Measurements from ENCODE around the gene CHD5.

CHD5 gene

DNA sequence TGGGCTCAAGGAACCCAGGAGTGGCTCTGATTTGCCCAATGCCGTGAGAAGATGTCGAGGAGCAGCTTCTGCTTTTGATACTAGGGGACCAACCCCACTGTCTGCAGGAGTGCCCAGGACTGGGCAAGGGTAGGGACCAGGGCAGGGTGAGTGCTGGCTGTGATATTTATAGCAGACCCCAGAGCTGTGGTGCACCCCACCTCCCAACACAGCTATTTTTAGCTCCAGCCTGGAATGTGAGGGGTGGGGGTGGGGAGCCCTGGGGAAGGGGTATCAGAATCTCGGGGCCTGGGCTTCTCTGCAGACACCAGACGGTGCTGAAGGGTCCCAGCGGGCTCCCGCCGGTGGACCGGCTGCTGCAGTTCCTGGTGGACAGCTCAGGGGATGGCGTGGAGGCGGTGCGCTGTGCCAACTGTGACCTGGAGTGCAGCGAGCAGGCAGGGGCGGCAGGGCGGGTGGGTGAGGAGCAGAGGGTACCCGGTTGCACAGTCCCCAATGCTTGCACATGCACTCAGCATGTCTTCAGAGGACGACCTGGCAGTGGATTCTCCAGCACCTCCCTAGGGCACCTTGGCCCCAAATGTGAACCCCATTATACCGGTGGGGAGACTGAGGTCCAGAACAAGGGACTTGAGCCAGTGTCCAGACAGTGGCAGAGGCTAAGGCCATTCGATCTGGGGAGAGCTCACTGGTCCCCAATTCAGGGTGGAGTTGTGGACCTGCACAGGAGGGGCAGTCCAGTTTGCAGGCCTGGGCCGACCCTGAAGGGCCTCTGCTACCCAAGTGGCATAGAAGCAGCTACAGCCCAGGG is 27.2 kb upstream of the CHD5 start:
- Histone ChIP-seq H2AFZ (ENCODE audit: low read depth, low read length) (no peak overlapping the region), H3K4ac (ENCODE audit: low read depth in 1 of 2, low read length in 2 of 2) (no peak overlapping the region), H4K8ac (ENCODE audit: low read length) (no peak overlapping the region), H4K91ac (ENCODE audit: low read length) (no peak overlapping the region), H3K4me1 (ENCODE audit: control insufficient read depth, insufficient read depth, low read depth, low read length) (peaks cover 35% of the 10 kb centered on the region), H2BK120ac (ENCODE audit: low read depth, low read length) (no peak overlapping the region), H3K18ac (ENCODE audit: low read depth in 1 of 2, low read length in 2 of 2) (no peak overlapping the region), H3K9me3 (ENCODE audit: control insufficient read depth, low read length) (no peaks in the 10 kb centered on the region), H3K79me1 (replicated peaks; ENCODE audit: low read length, poor library complexity, severe bottlenecking) (no peaks in the 10 kb centered on the region), H2BK15ac (ENCODE audit: low read depth, poor library complexity, severe bottlenecking) (no peak overlapping the region), H3K9ac (ENCODE audit: low read length) (no peak overlapping the region), H3K4me3 (ENCODE audit: insufficient read depth in 1 of 2, low read depth in 1 of 2, low read length in 2 of 2) (no peak overlapping the region), H3K4me2 (ENCODE audit: low read length, poor library complexity, severe bottlenecking) (no peak overlapping the region), H2BK12ac (ENCODE audit: low read length in 2 of 2) (peak overlapping the region in 1 of 2 experiments; percentile 24), H2AK5ac (ENCODE audit: low read length, severe bottlenecking) (no peak overlapping the region), H2BK5ac (ENCODE audit: low read depth, low read length, poor library complexity, severe bottlenecking) (no peak overlapping the region), H3K14ac (ENCODE audit: low read length in 2 of 2) (no peak overlapping the region), H3K23ac (ENCODE audit: low read length in 2 of 2) (no peak overlapping the region), H3K27ac (ENCODE audit: low read length, poor library complexity, severe bottlenecking) (no peak overlapping the region), H3K27me3 (ENCODE audit: control insufficient read depth in 1 of 2, insufficient read depth in 1 of 2, low read length in 2 of 2) (peaks cover 0 to 19% of the 10 kb centered on the region in 2 experiments), H3K36me3 (ENCODE audit: control insufficient read depth in 1 of 2, insufficient read depth in 2 of 2, low read depth in 1 of 2, low read length in 2 of 2) (peaks cover 0 to 21% of the 10 kb centered on the region in 2 experiments)
- 86% methylated on average over 19 of the region's 19 CpGs for WGBS
- no peak for DNase-seq

DNA sequence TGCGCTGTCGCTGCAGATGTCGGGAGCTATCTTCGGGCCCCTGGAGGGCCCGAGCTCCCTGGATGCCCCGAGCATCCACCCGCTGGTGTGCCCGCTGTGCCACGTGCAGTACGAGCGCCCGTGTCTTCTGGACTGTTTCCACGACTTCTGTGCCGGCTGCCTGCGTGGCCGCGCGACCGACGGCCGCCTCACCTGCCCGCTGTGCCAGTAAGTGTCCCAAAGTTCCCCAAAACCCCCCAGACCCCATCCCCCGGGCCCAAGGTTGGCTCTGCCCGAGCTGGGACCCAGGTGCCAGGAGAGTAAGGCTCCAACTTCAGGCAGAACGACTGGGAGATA is 26.4 kb upstream of the CHD5 start:
- Histone ChIP-seq H3K4me2 (ENCODE audit: low read length, poor library complexity, severe bottlenecking) (peak overlapping the region; percentile 12), H2BK5ac (ENCODE audit: low read depth, low read length, poor library complexity, severe bottlenecking) (no peak overlapping the region), H2AK5ac (ENCODE audit: low read length, severe bottlenecking) (no peak overlapping the region), H3K79me1 (replicated peaks; ENCODE audit: low read length, poor library complexity, severe bottlenecking) (no peaks in the 10 kb centered on the region), H2BK15ac (ENCODE audit: low read depth, poor library complexity, severe bottlenecking) (peak overlapping the region; percentile 20), H3K23ac (ENCODE audit: low read length in 2 of 2) (no peak overlapping the region), H3K14ac (ENCODE audit: low read length in 2 of 2) (no peak overlapping the region), H3K4ac (ENCODE audit: low read depth in 1 of 2, low read length in 2 of 2) (no peak overlapping the region), H2BK12ac (ENCODE audit: low read length in 2 of 2) (no peak overlapping the region), H2BK120ac (ENCODE audit: low read depth, low read length) (no peak overlapping the region), H4K8ac (ENCODE audit: low read length) (no peak overlapping the region), H3K36me3 (ENCODE audit: control insufficient read depth in 1 of 2, insufficient read depth in 2 of 2, low read depth in 1 of 2, low read length in 2 of 2) (peaks cover 0 to 21% of the 10 kb centered on the region in 2 experiments), H2AFZ (ENCODE audit: low read depth, low read length) (no peak overlapping the region), H3K27ac (ENCODE audit: low read length, poor library complexity, severe bottlenecking) (no peak overlapping the region), H3K9ac (ENCODE audit: low read length) (no peak overlapping the region), H3K4me1 (ENCODE audit: control insufficient read depth, insufficient read depth, low read depth, low read length) (peaks cover 35% of the 10 kb centered on the region), H3K18ac (ENCODE audit: low read depth in 1 of 2, low read length in 2 of 2) (no peak overlapping the region), H4K91ac (ENCODE audit: low read length) (no peak overlapping the region), H3K27me3 (ENCODE audit: control insufficient read depth in 1 of 2, insufficient read depth in 1 of 2, low read length in 2 of 2) (peaks cover 0 to 19% of the 10 kb centered on the region in 2 experiments), H3K4me3 (ENCODE audit: insufficient read depth in 1 of 2, low read depth in 1 of 2, low read length in 2 of 2) (peak overlapping the region; percentile 43 to 64), H3K9me3 (ENCODE audit: control insufficient read depth, low read length) (no peaks in the 10 kb centered on the region)
- no peak for DNase-seq
- WGBS, result 64% methylated on average over 24 of the region's 25 CpGs

DNA sequence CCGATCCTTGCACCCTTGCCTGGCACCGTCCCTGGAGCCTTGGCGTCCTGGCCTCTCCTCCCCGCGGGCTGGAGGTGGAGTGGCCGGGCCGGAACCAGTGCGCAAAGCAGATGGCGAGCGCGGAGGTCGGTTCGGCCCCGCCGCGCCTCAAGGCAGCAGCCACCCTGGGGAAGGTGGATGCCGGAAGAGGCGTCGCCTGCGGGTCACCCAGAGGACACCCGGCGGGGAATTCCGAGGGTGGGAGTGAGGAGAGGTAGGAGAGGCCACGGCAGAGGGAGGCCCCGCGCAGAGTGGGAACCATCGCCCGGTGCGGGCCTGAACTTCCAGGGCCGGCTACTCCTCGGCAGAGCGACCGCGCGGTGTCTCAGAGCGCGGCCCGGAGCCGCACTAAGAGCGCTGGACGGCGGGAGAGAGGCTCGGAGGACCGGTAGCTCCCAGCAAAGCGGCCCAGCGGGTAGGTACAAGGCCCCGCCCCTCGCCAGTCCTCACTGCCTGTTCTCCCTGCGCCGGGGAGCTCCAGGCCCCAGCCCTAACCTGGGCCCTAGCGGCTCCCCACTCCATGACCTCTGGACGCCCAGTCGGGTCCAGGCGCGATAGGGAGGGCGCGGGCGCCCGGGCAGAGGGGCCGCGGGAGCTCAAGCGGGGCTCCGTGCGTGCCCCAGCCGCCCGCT is 25.9 kb upstream of the CHD5 start, which contains the start of gene RNF207:
Gene RNF207, plus strand, starts transcription at position 271 of the 671 bp plus-strand sequence. CDS start 417 bp downstream, outside the sequence.
- Histone ChIP-seq H3K36me3 (ENCODE audit: control insufficient read depth in 1 of 2, insufficient read depth in 2 of 2, low read depth in 1 of 2, low read length in 2 of 2) (peaks cover 0 to 20% of the 10 kb centered on the region in 2 experiments), H3K14ac (ENCODE audit: low read length in 2 of 2) (no peak within 1 kb of the TSS), H2BK5ac (ENCODE audit: low read depth, low read length, poor library complexity, severe bottlenecking) (no peak within 1 kb of the TSS), H3K9ac (ENCODE audit: low read length) (peak within 1 kb of the TSS; percentile 83), H3K4me3 (ENCODE audit: insufficient read depth in 1 of 2, low read depth in 1 of 2, low read length in 2 of 2) (peak within 1 kb of the TSS; percentile 43 to 72), H4K8ac (ENCODE audit: low read length) (peak within 1 kb of the TSS; percentile 82), H3K18ac (ENCODE audit: low read depth in 1 of 2, low read length in 2 of 2) (peak within 1 kb of the TSS; percentile 46 to 79), H3K79me1 (replicated peaks; ENCODE audit: low read length, poor library complexity, severe bottlenecking) (no peaks in the 10 kb centered on the region), H2BK12ac (ENCODE audit: low read length in 2 of 2) (peak within 1 kb of the TSS; percentile 1 to 24), H3K4me1 (ENCODE audit: control insufficient read depth, insufficient read depth, low read depth, low read length) (peaks cover 35% of the 10 kb centered on the region), H3K27ac (ENCODE audit: low read length, poor library complexity, severe bottlenecking) (no peak within 1 kb of the TSS), H2AFZ (ENCODE audit: low read depth, low read length) (no peak within 1 kb of the TSS), H2BK15ac (ENCODE audit: low read depth, poor library complexity, severe bottlenecking) (peak within 1 kb of the TSS; percentile 77), H4K91ac (ENCODE audit: low read length) (peak within 1 kb of the TSS; percentile 48), H3K9me3 (ENCODE audit: control insufficient read depth, low read length) (no peaks in the 10 kb centered on the region), H3K4ac (ENCODE audit: low read depth in 1 of 2, low read length in 2 of 2) (peak within 1 kb of the TSS in 1 of 2 experiments; percentile 41), H2BK120ac (ENCODE audit: low read depth, low read length) (no peak within 1 kb of the TSS), H3K27me3 (ENCODE audit: control insufficient read depth in 1 of 2, insufficient read depth in 1 of 2, low read length in 2 of 2) (peaks cover 0 to 19% of the 10 kb centered on the region in 2 experiments), H2AK5ac (ENCODE audit: low read length, severe bottlenecking) (no peak within 1 kb of the TSS), H3K4me2 (ENCODE audit: low read length, poor library complexity, severe bottlenecking) (peak within 1 kb of the TSS; percentile 37), H3K23ac (ENCODE audit: low read length in 2 of 2) (no peak within 1 kb of the TSS)
- DNase-seq, result peak; percentile 53
- WGBS, result 11% methylated on average over 45 of the region's 66 CpGs

DNA sequence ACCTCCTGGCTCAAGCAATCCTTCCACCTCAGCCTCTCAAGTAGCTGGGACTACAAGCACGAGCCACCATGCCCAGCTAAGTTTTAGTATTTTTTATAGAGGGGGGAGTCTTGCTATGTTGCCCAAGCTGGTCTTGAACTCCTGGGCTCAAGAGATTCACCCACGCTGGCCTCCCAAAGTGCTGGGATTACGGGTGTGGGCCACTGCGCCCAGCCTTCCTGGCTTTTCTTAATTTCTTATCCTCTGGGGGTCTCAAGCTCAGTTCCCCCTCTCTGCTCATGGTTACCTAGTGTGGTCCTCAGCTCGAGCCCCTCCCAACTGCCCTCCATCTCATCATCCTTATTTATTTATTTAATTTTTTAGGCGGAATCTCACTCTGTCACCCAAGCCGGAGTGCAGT is 22.1 kb upstream of the CHD5 start:
- H3K14ac ChIP-seq (ENCODE audit: low read length in 2 of 2), result no peak overlapping the region
- no peak overlapping the region for H3K4ac ChIP-seq (ENCODE audit: low read depth in 1 of 2, low read length in 2 of 2)
- H3K9me3 ChIP-seq (ENCODE audit: control insufficient read depth, low read length), result no peaks in the 10 kb centered on the region
- H3K36me3 ChIP-seq (ENCODE audit: control insufficient read depth in 1 of 2, insufficient read depth in 2 of 2, low read depth in 1 of 2, low read length in 2 of 2), result peaks cover 3 to 7% of the 10 kb centered on the region in 2 experiments
- H2BK15ac ChIP-seq (ENCODE audit: low read depth, poor library complexity, severe bottlenecking), result no peak overlapping the region
- H4K8ac ChIP-seq (ENCODE audit: low read length), result no peak overlapping the region
- H2AFZ ChIP-seq (ENCODE audit: low read depth, low read length), result no peak overlapping the region
- H2BK12ac ChIP-seq (ENCODE audit: low read length in 2 of 2), result no peak overlapping the region
- no peak overlapping the region for H3K18ac ChIP-seq (ENCODE audit: low read depth in 1 of 2, low read length in 2 of 2)
- no peak overlapping the region for H3K27ac ChIP-seq (ENCODE audit: low read length, poor library complexity, severe bottlenecking)
- WGBS, result 87% methylated on average over 6 of the region's 7 CpGs
- H3K4me1 ChIP-seq (ENCODE audit: control insufficient read depth, insufficient read depth, low read depth, low read length), result peaks cover 29% of the 10 kb centered on the region
- no peak overlapping the region for H2BK120ac ChIP-seq (ENCODE audit: low read depth, low read length)
- no peak overlapping the region for H3K4me3 ChIP-seq (ENCODE audit: insufficient read depth in 1 of 2, low read depth in 1 of 2, low read length in 2 of 2)
- no peak overlapping the region for H2AK5ac ChIP-seq (ENCODE audit: low read length, severe bottlenecking)
- no peak for DNase-seq
- H3K23ac ChIP-seq (ENCODE audit: low read length in 2 of 2), result no peak overlapping the region
- no peak overlapping the region for H2BK5ac ChIP-seq (ENCODE audit: low read depth, low read length, poor library complexity, severe bottlenecking)
- peaks cover 0 to 7% of the 10 kb centered on the region in 2 experiments for H3K27me3 ChIP-seq (ENCODE audit: control insufficient read depth in 1 of 2, insufficient read depth in 1 of 2, low read length in 2 of 2)
- H4K91ac ChIP-seq (ENCODE audit: low read length), result no peak overlapping the region
- no peak overlapping the region for H3K9ac ChIP-seq (ENCODE audit: low read length)
- H3K79me1 ChIP-seq (replicated peaks; ENCODE audit: low read length, poor library complexity, severe bottlenecking), result no peaks in the 10 kb centered on the region
- no peak overlapping the region for H3K4me2 ChIP-seq (ENCODE audit: low read length, poor library complexity, severe bottlenecking)
